Glutamatergic neuron (in vitro differentiated cells): Measurements from ENCODE around the gene CNTF. TPM values are rescaled to one million over a fixed set of nuclear protein-coding genes. Genes with fewer than 3 reads are reported as not detected.
A peak's percentile ranks its signal among the peaks of the same experiment; 100 is the strongest.
"Not testable (repeated sequence)": the region's sequence is repeated elsewhere in the genome, so short reads cannot be mapped to it uniquely, and the experiment has no call there.

Experiments
- DNase-seq: peaks from one replicate; pipeline ENCODE4 v3.0.0; 2022
- H3K27ac Mint-ChIP-seq: one replicate; pipeline ENCODE4 v1.8.0; 2020; ENCODE audit warnings: mild to moderate bottlenecking, mixed read lengths, inconsistent platforms; ENCODE audit not compliant: unreplicated experiment
- H3K27me3 Mint-ChIP-seq: one replicate; pipeline ENCODE4 v1.8.0; 2020; ENCODE audit warnings: mild to moderate bottlenecking, moderate library complexity, mixed read lengths, inconsistent platforms; ENCODE audit not compliant: unreplicated experiment
- H3K36me3 Mint-ChIP-seq: one replicate; pipeline ENCODE4 v1.8.0; 2020; ENCODE audit warnings: mild to moderate bottlenecking, mixed read lengths, inconsistent platforms; ENCODE audit not compliant: unreplicated experiment
- H3K4me1 Mint-ChIP-seq: one replicate; pipeline ENCODE4 v1.8.0; 2020; ENCODE audit warnings: mild to moderate bottlenecking, low read depth, mixed read lengths, inconsistent platforms; ENCODE audit not compliant: unreplicated experiment
- H3K4me3 Mint-ChIP-seq: one replicate; pipeline ENCODE4 v1.8.0; 2020; ENCODE audit warnings: mild to moderate bottlenecking, mixed read lengths, inconsistent platforms; ENCODE audit not compliant: unreplicated experiment
- H3K9me3 Mint-ChIP-seq: one replicate; pipeline ENCODE4 v1.8.0; 2020; ENCODE audit warnings: mild to moderate bottlenecking, moderate library complexity, mixed read lengths, inconsistent platforms; ENCODE audit not compliant: unreplicated experiment
- CTCF ChIP-seq: fragments of 200-600 bp; sonication (generic); IDR thresholded peaks from one replicate; pipeline ENCODE4 v1.5.0; 2021; ENCODE audit not compliant: partially characterized antibody, unreplicated experiment
- long read RNA-seq: library from polyadenylated mRNA; unstranded; transcript quantifications from one replicate; pipeline ENCODE4 v2.0.0, GENCODE V29; 2020; ENCODE audit not compliant: unreplicated experiment
- total RNA-seq: library from RNA; stranded (reverse); fragmentation: NEBNext Ultra II Directional; extraction: Animal tissue kit (Norgen Biotek cat#: 25700); gene quantifications from one replicate; pipeline ENCODE4 v1.2.1, GENCODE V29; 2021; ENCODE audit not compliant: unreplicated experiment

CNTF gene
- 4.6 TPM for total RNA-seq
- long read RNA-seq: 0 reads

DNA sequence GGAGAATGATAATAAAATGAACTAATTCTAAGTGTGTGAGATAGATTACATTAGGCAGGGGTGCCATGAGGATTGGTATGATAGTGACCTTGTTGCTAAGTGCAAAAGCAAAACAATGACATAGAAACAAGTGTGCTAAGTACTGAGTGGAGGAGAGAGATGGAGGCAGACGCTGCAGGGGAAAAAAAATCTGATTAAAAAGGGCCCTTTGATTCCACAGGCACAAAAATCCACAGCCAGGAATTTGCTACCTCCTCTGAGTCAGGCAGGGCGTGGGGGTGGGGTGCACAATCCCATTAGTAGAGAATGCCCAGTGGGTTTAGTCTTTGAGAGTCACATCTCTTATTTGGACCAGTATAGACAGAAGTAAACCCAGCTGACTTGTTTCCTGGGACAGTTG is at the start of gene CNTF:
CNTF (plus strand) TSS at position 322 of the 400 bp plus-strand sequence. CDS start 88 bp downstream, outside the sequence.
- H3K27me3 Mint-ChIP-seq: peaks cover 1% of the 10 kb centered on the region
- H3K4me1 Mint-ChIP-seq: peaks cover 4% of the 10 kb centered on the region

GRCh38 chr11:58572906-58573305 is 49.6 kb upstream of the CNTF start:
- H3K36me3 Mint-ChIP-seq, DNase-seq, H3K9me3 Mint-ChIP-seq, H3K4me3 Mint-ChIP-seq, H3K4me1 Mint-ChIP-seq, H3K27ac Mint-ChIP-seq, H3K27me3 Mint-ChIP-seq: not testable (repeated sequence)

More for the DNA sequence above, at the start of gene CNTF:
- no peak for DNase-seq
- no peak for TF ChIP-seq CTCF
- no peaks in the 10 kb centered on the region for H3K36me3 Mint-ChIP-seq
- H3K4me3 Mint-ChIP-seq: no peak within 1 kb of the TSS
- H3K27ac Mint-ChIP-seq: no peak within 1 kb of the TSS
- no peaks in the 10 kb centered on the region for H3K9me3 Mint-ChIP-seq

DNA sequence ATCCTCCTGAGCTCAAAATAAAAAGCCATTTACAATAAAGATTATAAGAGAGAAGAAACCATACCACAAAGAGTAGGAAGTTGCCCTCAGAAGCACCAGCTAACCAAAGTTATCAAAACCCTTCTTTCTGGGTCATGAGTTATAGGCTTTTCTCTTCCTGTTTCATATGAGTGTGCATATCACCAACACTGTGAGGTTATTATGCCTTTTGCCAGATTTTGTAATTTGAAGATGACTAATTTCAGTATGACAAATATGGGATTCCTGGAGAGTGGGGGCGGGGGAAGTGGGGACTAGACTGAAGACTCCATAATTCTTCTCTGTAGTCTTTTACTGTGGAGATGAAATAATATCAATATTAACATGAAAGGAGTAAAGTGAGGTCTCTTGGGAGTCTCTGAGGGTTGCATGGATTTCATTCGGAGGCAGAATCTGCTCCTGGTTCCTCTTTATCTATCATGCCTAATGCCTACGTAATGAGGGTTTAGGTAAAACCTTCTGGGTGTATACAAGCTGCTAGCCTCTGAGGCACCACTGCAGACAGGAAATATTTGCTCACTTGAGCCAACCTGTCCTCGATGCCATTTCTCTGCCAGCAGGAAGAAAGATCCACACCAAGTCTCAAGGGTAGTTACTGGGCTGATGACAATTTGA is 48.9 kb upstream of the CNTF start:
- TF ChIP-seq CTCF: no peak
- H3K27me3 Mint-ChIP-seq: peaks cover 14% of the 10 kb centered on the region
- H3K4me3 Mint-ChIP-seq: no peak overlapping the region
- H3K9me3 Mint-ChIP-seq: peaks cover 10% of the 10 kb centered on the region
- H3K4me1 Mint-ChIP-seq: peaks cover 6% of the 10 kb centered on the region
- DNase-seq: no peak
- no peak overlapping the region for H3K27ac Mint-ChIP-seq
- H3K36me3 Mint-ChIP-seq: no peaks in the 10 kb centered on the region

DNA sequence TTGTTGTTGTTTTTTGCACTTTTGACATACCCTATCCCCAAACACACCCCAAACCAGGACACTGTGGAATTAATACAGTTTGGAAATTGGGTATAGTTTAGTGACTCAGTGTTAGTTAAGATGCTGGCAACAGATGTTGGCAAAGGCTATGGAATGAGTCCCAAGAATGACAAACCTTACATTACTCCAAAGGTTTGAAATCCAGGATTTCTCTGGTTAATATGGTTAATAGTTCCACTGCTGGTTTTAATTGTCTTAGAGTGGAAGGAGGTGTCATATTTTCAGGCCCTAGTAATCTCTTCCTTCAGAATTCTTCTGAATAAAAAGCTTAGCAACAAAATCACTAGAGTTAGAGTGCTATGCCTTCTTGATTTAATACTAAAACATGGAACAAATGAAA is 47.6 kb upstream of the CNTF start:
- H3K9me3 Mint-ChIP-seq: peaks cover 15% of the 10 kb centered on the region
- no peak for DNase-seq
- TF ChIP-seq CTCF: no peak
- no peak overlapping the region for H3K27ac Mint-ChIP-seq
- peaks cover 21% of the 10 kb centered on the region for H3K27me3 Mint-ChIP-seq
- no peak overlapping the region for H3K4me3 Mint-ChIP-seq
- H3K4me1 Mint-ChIP-seq: peaks cover 6% of the 10 kb centered on the region
- no peaks in the 10 kb centered on the region for H3K36me3 Mint-ChIP-seq

DNA sequence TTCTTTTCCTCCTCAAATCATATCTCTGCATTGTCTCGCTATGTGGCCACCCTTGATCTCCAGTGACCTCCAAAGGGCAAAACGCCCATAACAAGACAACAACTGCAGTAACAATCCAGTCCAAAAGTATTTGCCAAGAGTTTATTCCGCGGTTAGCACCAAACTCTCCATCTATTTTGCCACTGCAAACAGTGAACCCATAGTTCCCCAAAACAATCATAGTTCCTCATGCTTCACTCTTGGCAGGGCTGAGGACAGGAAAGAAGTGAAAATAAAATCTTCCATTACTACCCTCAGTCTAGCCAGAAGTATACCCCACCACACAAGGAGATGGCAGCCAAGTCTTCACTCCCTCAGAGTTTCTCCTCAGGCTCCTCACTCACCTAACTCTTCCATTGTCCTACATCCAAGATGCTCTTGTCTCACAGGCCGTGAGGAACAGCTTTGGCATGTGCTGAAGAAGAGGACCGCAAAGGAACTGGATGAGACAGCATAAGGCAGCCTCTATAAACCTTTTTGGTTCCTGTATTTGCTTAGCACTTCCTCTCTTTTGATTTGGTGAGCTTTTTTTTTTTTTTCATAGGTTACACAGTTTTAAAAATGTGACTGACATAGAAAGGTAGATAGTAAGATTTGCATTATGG is 47.0 kb upstream of the CNTF start, which contains the start of gene LPXN:
LPXN (minus strand) TSS at position 480 of the 644 bp plus-strand sequence; CDS start at position 396, 84 bp downstream.
- Mint-ChIP-seq H3K27ac (no peak within 1 kb of the TSS), H3K27me3 (peaks cover 22% of the 10 kb centered on the region), H3K36me3 (no peaks in the 10 kb centered on the region), H3K9me3 (peaks cover 20% of the 10 kb centered on the region), H3K4me1 (peaks cover 6% of the 10 kb centered on the region), H3K4me3 (peak within 1 kb of the TSS; percentile 20)
- TF ChIP-seq CTCF: no peak
- no peak for DNase-seq
